SH-SY5Y (cell line): ENCODE measurements around the gene IL1RAPL2.

Source experiments
- GATA2 ChIP-seq: IDR thresholded peaks from 2 replicates; pipeline ENCODE4 v1.6.1; 2011; ENCODE audit warnings: mild to moderate bottlenecking, low read depth, low read length
- GATA3 ChIP-seq: IDR thresholded peaks from 2 replicates; pipeline ENCODE4 v1.6.1; 2011; ENCODE audit warnings: low read depth, mild to moderate bottlenecking, low read length, moderate library complexity

GRCh38 chrX:104568304-104568915, 2.4 kb downstream of the IL1RAPL2 start:
- TF ChIP-seq GATA2 (no peak), GATA3 (no peak)
